HG02798 (cell line): ENCODE data around the gene SUGCT.

Experiments used
- ATAC-seq: cut with Tn5 transposase; IDR thresholded peaks from one replicate; pipeline ENCODE4 v1.9.1; 2021; ENCODE audit warnings: mild to moderate bottlenecking; ENCODE audit not compliant: unreplicated experiment, poor library complexity

SUGCT gene

GRCh38 chr7:40873248-40873647, 738.4 kb downstream of the SUGCT start:
- ATAC-seq, result no peak

GRCh38 chr7:40874756-40875155, 740.0 kb downstream of the SUGCT start:
- no peak for ATAC-seq

GRCh38 chr7:40876601-40877000, 741.8 kb downstream of the SUGCT start:
- ATAC-seq, result no peak

- ATAC-seq, result no peak
Observed at GRCh38 chr7:40879941-40880543, 745.2 kb downstream of the SUGCT start.

- ATAC-seq, result no peak
Observed at GRCh38 chr7:40880581-40880980, 745.8 kb downstream of the SUGCT start.

- ATAC-seq, result no peak
Observed at GRCh38 chr7:40881405-40881926, 746.7 kb downstream of the SUGCT start.

GRCh38 chr7:40882071-40882658, 747.4 kb downstream of the SUGCT start:
- no peak for ATAC-seq

- ATAC-seq, result no peak
Observed at GRCh38 chr7:40883826-40884225, 749.0 kb downstream of the SUGCT start.

- ATAC-seq, result no peak
Observed at GRCh38 chr7:40884241-40884640, 749.4 kb downstream of the SUGCT start.

- no peak for ATAC-seq
Observed at GRCh38 chr7:40885503-40885902, 750.7 kb downstream of the SUGCT start.

- no peak for ATAC-seq
Observed at GRCh38 chr7:40887099-40887498, 752.3 kb downstream of the SUGCT start.

GRCh38 chr7:40888499-40888898, 753.7 kb downstream of the SUGCT start:
- ATAC-seq, result no peak

GRCh38 chr7:40889099-40889498, 754.3 kb downstream of the SUGCT start:
- ATAC-seq, result no peak

- ATAC-seq, result no peak
Observed at GRCh38 chr7:40889539-40889938, 754.7 kb downstream of the SUGCT start.

- ATAC-seq, result no peak
Observed at GRCh38 chr7:40890088-40890692, 755.4 kb downstream of the SUGCT start.

- ATAC-seq, result no peak
Observed at GRCh38 chr7:40891232-40891631, 756.4 kb downstream of the SUGCT start.

GRCh38 chr7:40899151-40899550, 764.3 kb downstream of the SUGCT start:
- ATAC-seq, result no peak

- ATAC-seq, result no peak
Observed at GRCh38 chr7:40899636-40900507, 765.1 kb downstream of the SUGCT start.

- no peak for ATAC-seq
Observed at GRCh38 chr7:40903872-40904271, 769.1 kb downstream of the SUGCT start.

- no peak for ATAC-seq
Observed at GRCh38 chr7:40907286-40907685, 772.5 kb downstream of the SUGCT start.
